Breast epithelium (tissue), 4 donors: ENCODE measurements around the gene ARPP21. TPM values are rescaled to one million over a fixed set of nuclear protein-coding genes. Genes with fewer than 3 reads are reported as not detected.

Source experiments
- DNase-seq, 2 donors: peaks; one replicate each; pipeline ENCODE4 v3.0.0-alpha.2; 2019; ENCODE audit warnings: low spot score in 2 of 2
- H3K27ac ChIP-seq, 2 donors: fragments of 200-600 bp; sonication (generic) in 1 of 2; one replicate each; pipeline ENCODE4 v1.5.1; 2016 to 2019; ENCODE audit warnings: mild to moderate bottlenecking in 1 of 2
- H3K27me3 ChIP-seq, 2 donors: fragments of 200-600 bp; sonication (generic) in 1 of 2; one replicate each; pipeline versions ENCODE4 v1.5.1 to v1.6.0; 2017 to 2019; ENCODE audit warnings: control low read depth in 1 of 2, mild to moderate bottlenecking in 1 of 2
- H3K36me3 ChIP-seq: fragments of 200-600 bp; one replicate; pipeline ENCODE4 v1.5.1; 2019
- H3K4me1 ChIP-seq, 2 donors: fragments of 200-600 bp; sonication (generic); one replicate each; pipeline ENCODE4 v1.5.1; 2016 to 2019; ENCODE audit warnings: control low read depth in 1 of 2
- H3K4me3 ChIP-seq, 3 donors: fragments of 200-600 bp; sonication (generic); 1 replicate in 2 of 3; 2 replicates in 1 of 3; pipeline ENCODE4 v1.5.1; 2016 to 2019; ENCODE audit warnings: mild to moderate bottlenecking in 3 of 3, moderate library complexity in 2 of 3
- H3K9me3 ChIP-seq, 2 donors: fragments of 200-600 bp; sonication (generic) in 1 of 2; one replicate each; pipeline ENCODE4 v1.5.1; 2016 to 2019; ENCODE audit warnings: control low read depth in 1 of 2
- POLR2A ChIP-seq: fragments of 450-650 bp; IDR thresholded peaks from one replicate; pipeline ENCODE4 v1.6.1; 2016; ENCODE audit warnings: antibody characterized with exemption, mild to moderate bottlenecking, moderate library complexity
- POLR2AphosphoS5 ChIP-seq, 3 donors: sonication (generic); formaldehyde crosslinking; IDR thresholded peaks; one replicate each; pipeline ENCODE4 v1.6.1; 2017; ENCODE audit warnings: antibody characterized with exemption in 3 of 3
- intact Hi-C: fragments of 100-400 bp; cut with DNase I; formaldehyde crosslinking; loops from one replicate; pipeline ENCODE4 v1.15.1; 2023; ENCODE audit warnings: low total_unique reads
- total RNA-seq, 3 donors: library from RNA; depleted of rRNA; stranded (reverse); fragments of >200 nt; gene quantifications; one replicate each; pipeline ENCODE4 v1.1.0, GENCODE V29; 2016
- TF ChIP-seq, protein P1 (sequence below), 3 donors: fragments of 450-650 bp; IDR thresholded peaks; one replicate each; pipeline ENCODE4 v1.5.1; 2016 to 2017; ENCODE audit warnings: antibody characterized with exemption in 3 of 3, mild to moderate bottlenecking in 3 of 3, moderate library complexity in 3 of 3

The ARPP21 gene
- total RNA-seq, 3 donors from 2014 or later = 0.16 TPM; not detected in 2

DNA sequence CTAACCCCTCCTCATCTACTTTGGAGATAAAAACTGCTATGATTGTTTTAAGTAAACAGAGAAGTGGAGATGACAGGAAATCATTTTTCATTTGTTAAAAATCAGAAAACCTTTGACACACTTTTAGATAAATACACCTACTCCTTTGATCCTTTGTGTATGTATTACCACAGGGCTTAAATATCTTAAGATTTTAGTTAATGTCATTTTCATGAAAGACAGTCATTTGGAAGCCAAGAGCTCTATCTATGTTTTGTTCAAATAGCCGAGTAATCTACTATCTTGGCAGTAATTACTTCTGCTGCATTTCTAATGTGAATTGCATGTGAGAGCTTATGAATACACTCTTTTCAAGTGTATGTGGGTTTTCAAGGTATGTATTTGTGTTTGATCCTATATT is 2.0 kb downstream of the ARPP21 start:
- intact Hi-C loops = no loop called here
- H3K9me3 ChIP-seq = no peaks in the 10 kb centered on the region
- no peaks in the 10 kb centered on the region for H3K36me3 ChIP-seq
- H3K4me3 ChIP-seq = no peak overlapping the region
- H3K27ac ChIP-seq = no peak overlapping the region
- TF ChIP-seq POLR2A (no peak), POLR2AphosphoS5 (IDR thresholded peaks at IDR 0.05) (no peak)
- TF ChIP-seq, protein P1, sequence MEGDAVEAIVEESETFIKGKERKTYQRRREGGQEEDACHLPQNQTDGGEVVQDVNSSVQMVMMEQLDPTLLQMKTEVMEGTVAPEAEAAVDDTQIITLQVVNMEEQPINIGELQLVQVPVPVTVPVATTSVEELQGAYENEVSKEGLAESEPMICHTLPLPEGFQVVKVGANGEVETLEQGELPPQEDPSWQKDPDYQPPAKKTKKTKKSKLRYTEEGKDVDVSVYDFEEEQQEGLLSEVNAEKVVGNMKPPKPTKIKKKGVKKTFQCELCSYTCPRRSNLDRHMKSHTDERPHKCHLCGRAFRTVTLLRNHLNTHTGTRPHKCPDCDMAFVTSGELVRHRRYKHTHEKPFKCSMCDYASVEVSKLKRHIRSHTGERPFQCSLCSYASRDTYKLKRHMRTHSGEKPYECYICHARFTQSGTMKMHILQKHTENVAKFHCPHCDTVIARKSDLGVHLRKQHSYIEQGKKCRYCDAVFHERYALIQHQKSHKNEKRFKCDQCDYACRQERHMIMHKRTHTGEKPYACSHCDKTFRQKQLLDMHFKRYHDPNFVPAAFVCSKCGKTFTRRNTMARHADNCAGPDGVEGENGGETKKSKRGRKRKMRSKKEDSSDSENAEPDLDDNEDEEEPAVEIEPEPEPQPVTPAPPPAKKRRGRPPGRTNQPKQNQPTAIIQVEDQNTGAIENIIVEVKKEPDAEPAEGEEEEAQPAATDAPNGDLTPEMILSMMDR (IDR thresholded peaks at IDR 0.05) = no peak
- H3K4me1 ChIP-seq = no peaks in the 10 kb centered on the region
- DNase-seq = no peak
- H3K27me3 ChIP-seq = peaks cover 0 to 33% of the 10 kb centered on the region in 2 donors

DNA sequence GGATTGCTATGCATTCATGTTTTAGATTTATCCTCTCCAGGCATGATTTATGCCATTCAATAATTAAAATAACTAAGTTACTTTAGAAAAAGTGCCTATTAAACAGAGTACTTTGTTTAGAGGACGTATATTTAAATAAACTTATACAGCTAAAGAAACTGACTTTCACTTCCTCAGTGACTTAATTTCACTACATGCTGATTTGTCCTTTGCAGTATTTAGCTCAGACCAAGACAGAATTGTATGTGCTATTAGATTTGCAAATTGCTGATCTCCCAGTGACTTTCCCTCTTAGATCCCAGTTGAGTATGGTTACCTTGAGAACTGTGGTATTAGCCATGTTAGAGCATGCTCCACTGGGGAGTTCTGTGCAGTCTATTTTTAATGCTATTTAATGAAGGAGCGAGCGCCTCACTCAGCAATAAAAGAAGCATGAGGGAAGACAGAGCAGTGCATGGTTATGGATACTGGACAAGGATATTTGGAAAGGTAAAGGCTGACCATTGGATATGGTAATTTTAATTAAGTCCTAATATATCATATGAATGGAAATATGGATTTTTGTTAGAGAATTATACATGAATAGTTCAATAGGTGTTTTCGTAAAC is 2.7 kb downstream of the ARPP21 start:
- TF ChIP-seq POLR2AphosphoS5 (IDR thresholded peaks at IDR 0.05) (no peak), POLR2A (no peak)
- TF ChIP-seq, protein P1 (IDR thresholded peaks at IDR 0.05) = no peak
- peaks cover 0 to 33% of the 10 kb centered on the region in 2 donors for H3K27me3 ChIP-seq

DNA sequence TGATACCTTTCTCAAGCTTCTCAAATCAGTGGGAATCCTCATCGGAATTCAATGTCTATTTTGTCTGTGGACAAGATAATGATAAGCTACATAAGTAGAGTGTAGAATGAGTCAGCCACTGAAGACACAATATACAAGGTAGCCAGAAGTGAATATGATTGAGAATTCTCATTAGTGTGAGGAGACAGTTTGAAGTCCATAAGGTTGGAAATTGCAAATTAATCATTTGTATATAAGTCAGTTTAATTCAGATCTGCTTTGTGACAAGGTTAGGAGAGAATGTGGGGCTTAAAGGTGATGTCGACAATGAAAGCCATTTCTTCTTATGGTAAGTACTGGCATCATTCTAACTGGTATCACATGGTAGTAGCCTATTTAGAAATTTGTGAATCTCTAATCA is 4.2 kb downstream of the ARPP21 start:
- Histone ChIP-seq H3K4me1 (no peaks in the 10 kb centered on the region), H3K36me3 (no peaks in the 10 kb centered on the region), H3K27ac (no peak overlapping the region), H3K4me3 (no peak overlapping the region), H3K27me3 (peaks cover 0 to 32% of the 10 kb centered on the region in 2 donors), H3K9me3 (no peaks in the 10 kb centered on the region)
- TF ChIP-seq, protein P1 (IDR thresholded peaks at IDR 0.05) = no peak
- TF ChIP-seq POLR2AphosphoS5 (IDR thresholded peaks at IDR 0.05) (no peak), POLR2A (no peak)
- intact Hi-C loops = no loop called here
- DNase-seq = no peak

More for the DNA sequence above, 2.7 kb downstream of the ARPP21 start:
- Histone ChIP-seq H3K27ac (no peak overlapping the region), H3K9me3 (no peaks in the 10 kb centered on the region), H3K4me1 (no peaks in the 10 kb centered on the region), H3K4me3 (no peak overlapping the region), H3K36me3 (no peaks in the 10 kb centered on the region)
- intact Hi-C loops = no loop called here
- DNase-seq = no peak

DNA sequence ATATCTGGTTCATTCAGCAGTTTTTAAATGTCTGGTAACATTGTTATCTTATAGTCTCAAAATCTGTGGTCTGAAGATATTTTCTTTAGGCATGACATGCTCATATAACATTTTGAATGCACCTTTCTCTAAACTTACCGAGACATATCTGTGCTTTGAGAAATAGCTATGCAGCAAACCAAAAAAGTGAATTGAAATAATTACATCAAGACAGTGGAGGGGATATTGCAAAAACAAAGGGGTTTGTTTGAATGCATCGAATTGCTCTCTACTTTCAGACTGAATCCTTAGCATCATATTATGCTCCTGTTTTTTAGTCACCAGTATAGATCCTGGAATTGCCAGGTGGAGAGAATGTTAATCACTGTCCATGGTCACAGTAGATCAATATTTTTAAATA is 5.1 kb downstream of the ARPP21 start:
- H3K36me3 ChIP-seq = no peaks in the 10 kb centered on the region
- no peak overlapping the region for H3K27ac ChIP-seq
- H3K4me1 ChIP-seq = no peaks in the 10 kb centered on the region
- H3K4me3 ChIP-seq = no peak overlapping the region
- TF ChIP-seq POLR2AphosphoS5 (IDR thresholded peaks at IDR 0.05) (no peak), POLR2A (no peak)
- TF ChIP-seq, protein P1 (IDR thresholded peaks at IDR 0.05) = no peak
- H3K27me3 ChIP-seq = peaks cover 0 to 22% of the 10 kb centered on the region in 2 donors
- DNase-seq = no peak
- no peaks in the 10 kb centered on the region for H3K9me3 ChIP-seq
- intact Hi-C loops = no loop called here

DNA sequence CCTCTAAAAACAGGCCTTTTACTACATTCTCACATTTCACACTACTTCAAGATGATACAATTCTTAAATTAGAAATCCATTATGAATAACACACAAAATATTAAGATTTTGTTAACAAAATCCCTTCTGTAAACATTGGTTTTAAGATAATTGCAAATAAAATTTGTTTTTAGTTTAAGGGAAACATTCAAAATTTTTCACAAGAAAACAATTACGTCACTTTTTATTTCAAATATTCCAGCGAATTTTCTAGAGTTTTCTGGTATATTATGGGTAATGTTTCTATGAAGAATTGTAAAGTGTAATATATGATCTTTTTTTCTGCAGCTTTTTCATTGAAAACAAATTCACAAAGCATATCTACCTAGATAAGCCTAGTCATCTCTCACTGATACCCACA is 5.9 kb downstream of the ARPP21 start:
- no peak for DNase-seq
- H3K4me3 ChIP-seq = no peak overlapping the region
- no peaks in the 10 kb centered on the region for H3K36me3 ChIP-seq
- no peak for TF ChIP-seq POLR2A
- no peak for TF ChIP-seq POLR2AphosphoS5 (IDR thresholded peaks at IDR 0.05)
- TF ChIP-seq, protein P1 (IDR thresholded peaks at IDR 0.05) = no peak
- no peaks in the 10 kb centered on the region for H3K9me3 ChIP-seq
- no peak overlapping the region for H3K27ac ChIP-seq
- peaks cover 0 to 15% of the 10 kb centered on the region in 2 donors for H3K27me3 ChIP-seq
- intact Hi-C loops = no loop called here
- no peaks in the 10 kb centered on the region for H3K4me1 ChIP-seq
